NCI-H2227 (cell line): ENCODE measurements around the gene CALU.

ENCODE experiments used
- DNase-seq: peaks from one replicate; lab custom pipeline; 2025; ENCODE audit not compliant: unreplicated experiment; lab: John Stamatoyannopoulos, UW

Gene CALU

GRCh38 chr7:128745706-128746105 is 6.5 kb downstream of the CALU start:
- DNase-seq = no peak

- DNase-seq = no peak
Observed at GRCh38 chr7:128747327-128748079, 8.3 kb downstream of the CALU start.

- DNase-seq = no peak
Observed at GRCh38 chr7:128752251-128752650, 13.1 kb downstream of the CALU start.

- no peak for DNase-seq
Observed at GRCh38 chr7:128755075-128755818, 16.1 kb downstream of the CALU start.

- DNase-seq = peak; percentile 25
Observed at GRCh38 chr7:128755819-128756476, 16.8 kb downstream of the CALU start.

GRCh38 chr7:128757203-128757602 is 18.0 kb downstream of the CALU start:
- no peak for DNase-seq

- DNase-seq = no peak
Observed at GRCh38 chr7:128758553-128758952, 19.4 kb downstream of the CALU start.

- no peak for DNase-seq
Observed at GRCh38 chr7:128759242-128759641, 20.1 kb downstream of the CALU start.

- DNase-seq = no peak
Observed at GRCh38 chr7:128763541-128763940, 24.4 kb downstream of the CALU start.

- no peak for DNase-seq
Observed at GRCh38 chr7:128767475-128768110, 28.4 kb downstream of the CALU start.

- DNase-seq = no peak
Observed at GRCh38 chr7:128770233-128770632, 31.1 kb downstream of the CALU start.

GRCh38 chr7:128773604-128774003 is 34.4 kb downstream of the CALU start:
- DNase-seq = no peak

GRCh38 chr7:128774029-128774689 is 35.0 kb downstream of the CALU start:
- no peak for DNase-seq

- no peak for DNase-seq
Observed at GRCh38 chr7:128774921-128775320, 35.8 kb downstream of the CALU start.

- DNase-seq = no peak
Observed at GRCh38 chr7:128775744-128776474, 36.8 kb downstream of the CALU start, which contains the start of gene OPN1SW. OPN1SW (minus strand) TSS chr7:128775794; CDS start chr7:128775781, 13 bp downstream.

- no peak for DNase-seq
Observed at GRCh38 chr7:128777156-128778123, 38.3 kb downstream of the CALU start.

- no peak for DNase-seq
Observed at GRCh38 chr7:128778946-128779345, 39.8 kb downstream of the CALU start.

GRCh38 chr7:128781126-128781525 is 42.0 kb downstream of the CALU start:
- no peak for DNase-seq

- DNase-seq = no peak
Observed at GRCh38 chr7:128781851-128782250, 42.7 kb downstream of the CALU start.
